GM11168 (cell line): Measurements from ENCODE around the gene EPB41L2.
"Not testable (repeated sequence)": the region's sequence is repeated elsewhere in the genome, so short reads cannot be mapped to it uniquely, and the experiment has no call there.

Experiments
- in situ Hi-C: fragments of 300-500 bp; cut with MboI; formaldehyde crosslinking; loops from one replicate; pipeline ENCODE4 v1.12.0; 2022; ENCODE audit warnings: low sequenced_read_pairs; ENCODE audit not compliant: unreplicated experiment

The EPB41L2 gene

GRCh38 chr6:130829333-130829910 lies 233.6 kb downstream of the EPB41L2 start:
- in situ Hi-C loops = loop anchor here (25.0 kb wide), 1 partner anchor 517 kb away; no protein-coding TSS in a partner anchor

GRCh38 chr6:130827247-130828149 lies 235.5 kb downstream of the EPB41L2 start, which contains the start of gene SMLR1:
Gene SMLR1 (plus strand): TSS chr6:130827406. CDS start chr6:130827414, 8 bp downstream.
- in situ Hi-C loops = loop anchor here (25.0 kb wide), 1 partner anchor 515 kb away; no protein-coding TSS in a partner anchor

- in situ Hi-C loops = loop anchor here (25.0 kb wide), 1 partner anchor 514 kb away; no protein-coding TSS in a partner anchor
Observed at GRCh38 chr6:130826442-130827246, 236.4 kb downstream of the EPB41L2 start.

GRCh38 chr6:130825772-130826441 lies 237.1 kb downstream of the EPB41L2 start:
- in situ Hi-C loops = loop anchor here (25.0 kb wide), 1 partner anchor 514 kb away; no protein-coding TSS in a partner anchor

- in situ Hi-C loops = loop anchor here (25.0 kb wide), 1 partner anchor 513 kb away; no protein-coding TSS in a partner anchor
Observed at GRCh38 chr6:130824978-130825694, 237.9 kb downstream of the EPB41L2 start.

- in situ Hi-C loops = no loop called here
Observed at GRCh38 chr6:130822736-130823135, 240.3 kb downstream of the EPB41L2 start.

GRCh38 chr6:130815200-130816071 lies 247.6 kb downstream of the EPB41L2 start:
- in situ Hi-C loops = no loop called here

GRCh38 chr6:130814506-130814905 lies 248.5 kb downstream of the EPB41L2 start:
- in situ Hi-C loops = no loop called here

- in situ Hi-C loops = no loop called here
Observed at GRCh38 chr6:130811932-130812331, 251.1 kb downstream of the EPB41L2 start.

GRCh38 chr6:130810307-130811030 lies 252.6 kb downstream of the EPB41L2 start:
- in situ Hi-C loops = no loop called here

- in situ Hi-C loops = not testable (repeated sequence)
Observed at GRCh38 chr6:130801368-130801767, 261.7 kb downstream of the EPB41L2 start.

GRCh38 chr6:130797061-130797460 lies 266.0 kb downstream of the EPB41L2 start:
- in situ Hi-C loops = no loop called here

GRCh38 chr6:130796313-130796905 lies 266.6 kb downstream of the EPB41L2 start:
- in situ Hi-C loops = no loop called here

GRCh38 chr6:130794738-130795137 lies 268.3 kb downstream of the EPB41L2 start:
- in situ Hi-C loops = no loop called here

GRCh38 chr6:130794010-130794697 lies 268.9 kb downstream of the EPB41L2 start:
- in situ Hi-C loops = no loop called here
